PC-3 (cell line): Measurements from ENCODE around the gene FYTTD1. TPM values are rescaled to one million over a fixed set of nuclear protein-coding genes. Genes with fewer than 3 reads are reported as not detected.

Experiments
- ATAC-seq: fragments of 200-7000 bp; cut with Tn5 transposase; 2 replicates; pipeline ENCODE4 v1.9.1; 2020; ENCODE audit warnings: mild to moderate bottlenecking, moderate library complexity
- BruUV-seq: library from RNA; stranded (reverse); fragments of 400-500 nt; replicated peaks from 2 replicates; lab custom pipeline; 2021; lab: Mats Ljungman, UMichigan
- CTCF ChIA-PET: fragments of 300-600 bp; sonication (Branson Sonifier 250); formaldehyde crosslinking; loops from one replicate; lab custom pipeline; 2022; ENCODE audit warnings: antibody characterized with exemption; lab: Charles Lee
- POLR2A ChIA-PET: fragments of 300-600 bp; sonication (Branson Sonifier 250); formaldehyde crosslinking; loops from one replicate; lab custom pipeline; 2022; ENCODE audit warnings: antibody characterized with exemption; ENCODE audit not compliant: unreplicated experiment; lab: Charles Lee
- DNase-seq: peaks from one replicate; pipeline ENCODE4 v3.0.0-alpha.2; 2015
- H2AFZ ChIP-seq: fragments of 300-600 bp; sonication (generic); 2 replicates; pipeline ENCODE4 v1.6.0; 2016; ENCODE audit warnings: antibody characterized with exemption, low read length
- H3F3A ChIP-seq: fragments of 300-600 bp; sonication (generic); one replicate; pipeline ENCODE4 v1.6.0; 2017; ENCODE audit warnings: antibody characterized with exemption, low read length, control low read depth, mild to moderate bottlenecking; ENCODE audit not compliant: unreplicated experiment
- H3K27ac ChIP-seq: fragments of 300-600 bp; sonication (generic); 2 replicates; pipeline ENCODE4 v1.5.1; 2016; ENCODE audit warnings: mild to moderate bottlenecking, low read length
- H3K27me3 ChIP-seq: fragments of 300-600 bp; sonication (generic); 2 replicates; pipeline ENCODE4 v1.6.1; 2016; ENCODE audit warnings: low read length, mixed read lengths
- H3K36me3 ChIP-seq: fragments of 300-600 bp; sonication (generic); 2 replicates; pipeline ENCODE4 v1.6.1; 2016; ENCODE audit warnings: low read depth, mixed run types, low read length, mixed read lengths
- H3K4me1 ChIP-seq: fragments of 300-600 bp; sonication (generic); 2 replicates; pipeline ENCODE4 v1.5.1; 2016; ENCODE audit warnings: low read length; ENCODE audit not compliant: insufficient read depth
- H3K4me2 ChIP-seq: fragments of 300-600 bp; sonication (generic); 2 replicates; pipeline ENCODE4 v1.6.0; 2016; ENCODE audit warnings: low read length
- H3K4me3 ChIP-seq: fragments of 300-600 bp; sonication (generic); 2 replicates; pipeline ENCODE4 v1.5.1; 2016; ENCODE audit warnings: mild to moderate bottlenecking, low read length, mixed read lengths
- H3K79me2 ChIP-seq: fragments of 300-600 bp; sonication (generic); 2 replicates; pipeline ENCODE4 v1.6.1; 2017; ENCODE audit warnings: low read length, mixed read lengths
- H3K9ac ChIP-seq: fragments of 300-600 bp; sonication (generic); 2 replicates; pipeline ENCODE4 v1.6.0; 2016; ENCODE audit warnings: mild to moderate bottlenecking, low read length
- H3K9me2 ChIP-seq: fragments of 300-600 bp; sonication (generic); replicated peaks from 2 replicates; pipeline ENCODE4 v1.6.1; 2016; ENCODE audit warnings: mixed run types, low read length, mixed read lengths
- H3K9me3 ChIP-seq: fragments of 300-600 bp; sonication (generic); 2 replicates; pipeline ENCODE4 v1.6.1; 2016; ENCODE audit warnings: low read length, mixed read lengths
- H4K20me1 ChIP-seq: fragments of 300-600 bp; sonication (generic); 2 replicates; pipeline ENCODE4 v1.6.1; 2016; ENCODE audit warnings: low read length, mixed read lengths
- CTCF ChIP-seq: fragments of 300-600 bp; sonication (generic); conservative IDR thresholded peaks from 2 replicates; pipeline ENCODE4 v1.5.1; 2017; ENCODE audit warnings: antibody characterized with exemption, low read depth, mild to moderate bottlenecking, low read length
- EZH2 ChIP-seq: fragments of 300-600 bp; sonication (generic); IDR thresholded peaks from one replicate; pipeline ENCODE4 v1.6.1; 2017; ENCODE audit warnings: antibody characterized with exemption, mild to moderate bottlenecking, low read length; ENCODE audit not compliant: unreplicated experiment
- EZH2phosphoT487 ChIP-seq: fragments of 300-600 bp; sonication (generic); IDR thresholded peaks from 2 replicates; pipeline ENCODE4 v1.6.1; 2018; ENCODE audit warnings: mild to moderate bottlenecking, antibody characterized with exemption, low read length, borderline replicate concordance
- intact Hi-C: fragments of 100-400 bp; cut with micrococcal nuclease; formaldehyde crosslinking; loops from 2 replicates; pipeline ENCODE4 v1.9.0; 2023
- total RNA-seq: library from RNA; depleted of rRNA; stranded (reverse); fragments of >200 nt; gene quantifications from 2 replicates; pipeline ENCODE4 v1.2.3, GENCODE V29; 2014; rRNA removed

FYTTD1 gene
- total RNA-seq, 1 experiment from 2014 or later, result 85.4 TPM

GRCh38 chr3:197835509-197835908 is 85.8 kb downstream of the FYTTD1 start:
- ChIA-PET POLR2A (no interaction called here), CTCF (no interaction called here)
- no peak overlapping the region for H3K4me3 ChIP-seq
- no peak overlapping the region for H3K4me2 ChIP-seq
- H4K20me1 ChIP-seq, result no peaks in the 10 kb centered on the region
- ATAC-seq, result no peak
- DNase-seq, result no peak
- intact Hi-C loops, result no loop called here
- no peaks in the 10 kb centered on the region for H3K9me3 ChIP-seq
- BruUV-seq, result no TSS peak
- H3K9me2 ChIP-seq, result no peaks in the 10 kb centered on the region
- no peak overlapping the region for H3K9ac ChIP-seq
- TF ChIP-seq CTCF, result no peak
- TF ChIP-seq EZH2phosphoT487, result no peak
- no peak for TF ChIP-seq EZH2
- H3F3A ChIP-seq, result no peaks in the 10 kb centered on the region
- H3K4me1 ChIP-seq, result no peaks in the 10 kb centered on the region
- no peak overlapping the region for H3K27ac ChIP-seq
- H3K27me3 ChIP-seq, result no peaks in the 10 kb centered on the region
- no peaks in the 10 kb centered on the region for H3K79me2 ChIP-seq
- peaks cover 26% of the 10 kb centered on the region for H3K36me3 ChIP-seq
- H2AFZ ChIP-seq, result no peak overlapping the region

- H3F3A ChIP-seq, result no peaks in the 10 kb centered on the region
- no peaks in the 10 kb centered on the region for H3K9me3 ChIP-seq
- H3K79me2 ChIP-seq, result no peaks in the 10 kb centered on the region
- DNase-seq (no peak), ATAC-seq (no peak)
- H3K9ac ChIP-seq, result no peak overlapping the region
- BruUV-seq, result no TSS peak
- peaks cover 30% of the 10 kb centered on the region for H3K36me3 ChIP-seq
- H3K4me3 ChIP-seq, result no peak overlapping the region
- ChIA-PET POLR2A (no interaction called here), CTCF (no interaction called here)
- H3K4me1 ChIP-seq, result no peaks in the 10 kb centered on the region
- H3K27me3 ChIP-seq, result no peaks in the 10 kb centered on the region
- TF ChIP-seq EZH2 (no peak), EZH2phosphoT487 (no peak), CTCF (no peak)
- no peak overlapping the region for H2AFZ ChIP-seq
- no peaks in the 10 kb centered on the region for H4K20me1 ChIP-seq
- H3K9me2 ChIP-seq, result no peaks in the 10 kb centered on the region
- intact Hi-C loops, result no loop called here
- H3K4me2 ChIP-seq, result no peak overlapping the region
- no peak overlapping the region for H3K27ac ChIP-seq
Measured at GRCh38 chr3:197836244-197836643, 86.6 kb downstream of the FYTTD1 start.

Other genes with a start within 250 kb of the FYTTD1 start
- 10.6 and 14.1 TPM in 2 replicates for gene BDH1, start 193.9 kb upstream of the FYTTD1 start, total RNA-seq
- 24.5 and 32.9 TPM in 2 replicates for gene RUBCN, start 13.0 kb upstream of the FYTTD1 start, total RNA-seq
- 43.1 and 146 TPM in 2 replicates for gene LRCH3, start 41.4 kb downstream of the FYTTD1 start, total RNA-seq
- gene RPL35A, start 200.3 kb downstream of the FYTTD1 start, total RNA-seq, result 766 and 875 TPM in 2 replicates
- 3.7 and 7.5 TPM in 2 replicates for gene LMLN, start 210.3 kb downstream of the FYTTD1 start, total RNA-seq